WTC11 (cell line): ENCODE data around the gene CFDP1. TPM values are rescaled to one million over a fixed set of nuclear protein-coding genes. Genes with fewer than 3 reads are reported as not detected.
"Not testable (repeated sequence)": the region's sequence is repeated elsewhere in the genome, so short reads cannot be mapped to it uniquely, and the experiment has no call there.

Experiments used
- ATAC-seq: fragments of 200-7000 bp; cut with Tn5 transposase; 2 replicates; pipeline ENCODE4 v1.10.0; 2021; ENCODE audit warnings: mild to moderate bottlenecking, moderate library complexity
- CTCF ChIA-PET: fragments of 300-600 bp; sonication (Branson Sonifier 250); formaldehyde crosslinking; loops from one replicate; lab custom pipeline; 2021; ENCODE audit warnings: antibody characterized with exemption; lab: Charles Lee
- POLR2A ChIA-PET: fragments of 350-600 bp; sonication (Branson Sonifier 250); formaldehyde crosslinking; loops from one replicate; lab custom pipeline; 2021; ENCODE audit warnings: antibody characterized with exemption; lab: Charles Lee
- DNase-seq: peaks from one replicate; pipeline ENCODE4 v3.0.0; 2021; ENCODE audit warnings: low spot score
- H3K27ac Mint-ChIP-seq: 2 replicates; pipeline ENCODE4 v1.8.0; 2021; ENCODE audit warnings: mixed read lengths
- H3K27me3 Mint-ChIP-seq: 2 replicates; pipeline ENCODE4 v1.8.0; 2021; ENCODE audit warnings: low read depth, mild to moderate bottlenecking, moderate library complexity, mixed read lengths
- H3K36me3 Mint-ChIP-seq: 2 replicates; pipeline ENCODE4 v1.8.0; 2021; ENCODE audit warnings: mixed read lengths
- H3K4me1 Mint-ChIP-seq: 2 replicates; pipeline ENCODE4 v1.8.0; 2022; ENCODE audit warnings: mixed read lengths
- H3K4me3 Mint-ChIP-seq: 2 replicates; pipeline ENCODE4 v1.8.0; 2021; ENCODE audit warnings: mild to moderate bottlenecking, moderate library complexity, mixed read lengths
- H3K9me3 Mint-ChIP-seq: 2 replicates; pipeline ENCODE4 v1.8.0; 2021; ENCODE audit warnings: mixed read lengths
- EMX1 ChIP-seq: fragments of 250-450 bp; sonication (Bioruptor Pico); IDR thresholded peaks from 2 replicates; pipeline ENCODE4 v1.8.0; 2021; ENCODE audit warnings: mild to moderate bottlenecking
- ESRRA ChIP-seq: sonication (generic); formaldehyde crosslinking; IDR thresholded peaks from 2 replicates; pipeline ENCODE4 v1.8.1; 2022; ENCODE audit warnings: mild to moderate bottlenecking, missing genetic modification reagents, borderline replicate concordance
- ETV6 ChIP-seq: sonication (generic); formaldehyde crosslinking; IDR thresholded peaks from 2 replicates; pipeline ENCODE4 v1.8.1; 2022; ENCODE audit warnings: mild to moderate bottlenecking, missing genetic modification reagents
- FOXP1 ChIP-seq: sonication (generic); formaldehyde crosslinking; IDR thresholded peaks from 2 replicates; pipeline ENCODE4 v1.8.0; 2022; ENCODE audit warnings: missing genetic modification reagents, mild to moderate bottlenecking, moderate library complexity, borderline replicate concordance
- GTF2I ChIP-seq: fragments of 250-450 bp; sonication (Bioruptor Pico); conservative IDR thresholded peaks from 2 replicates; pipeline ENCODE4 v1.4.0; 2021; ENCODE audit warnings: mild to moderate bottlenecking
- OVOL2 ChIP-seq: fragments of 250-450 bp; sonication (Bioruptor Pico); IDR thresholded peaks from 2 replicates; pipeline ENCODE4 v1.9.0; 2021; ENCODE audit warnings: mild to moderate bottlenecking, borderline replicate concordance
- RORB ChIP-seq: fragments of 250-450 bp; sonication (Bioruptor Pico); IDR thresholded peaks from 2 replicates; pipeline ENCODE4 v1.9.0; 2021; ENCODE audit warnings: mild to moderate bottlenecking
- SOX15 ChIP-seq: fragments of 250-450 bp; sonication (Bioruptor Pico); IDR thresholded peaks from 2 replicates; pipeline ENCODE4 v1.9.0; 2021; ENCODE audit warnings: mild to moderate bottlenecking
- ZNF671 ChIP-seq: fragments of 250-450 bp; sonication (Bioruptor Pico); IDR thresholded peaks from 2 replicates; pipeline ENCODE4 v1.8.0; 2021; ENCODE audit warnings: mild to moderate bottlenecking
- total RNA-seq: library from RNA; stranded (reverse); gene quantifications from 3 replicates; pipeline ENCODE4 v1.2.3, GENCODE V29; 2021
- TF ChIP-seq, protein P1 (sequence below): sonication (generic); formaldehyde crosslinking; IDR thresholded peaks from 2 replicates; pipeline ENCODE4 v1.8.0; 2022; ENCODE audit warnings: missing genetic modification reagents
- TF ChIP-seq, protein P2 (sequence below): sonication (generic); formaldehyde crosslinking; IDR thresholded peaks from 2 replicates; pipeline ENCODE4 v1.8.1; 2023; ENCODE audit warnings: mild to moderate bottlenecking, missing genetic modification reagents, moderate library complexity
- TF ChIP-seq, protein P3 (sequence below): fragments of 250-450 bp; sonication (Bioruptor Pico); conservative IDR thresholded peaks from 2 replicates; pipeline ENCODE4 v1.9.0; 2021; ENCODE audit warnings: mild to moderate bottlenecking
- TF ChIP-seq, protein P4 (sequence below): sonication (generic); formaldehyde crosslinking; IDR thresholded peaks from 2 replicates; pipeline ENCODE4 v1.8.1; 2023; ENCODE audit warnings: mild to moderate bottlenecking, missing genetic modification reagents
- TF ChIP-seq, protein P5 (sequence below): sonication (generic); formaldehyde crosslinking; IDR thresholded peaks from 2 replicates; pipeline ENCODE4 v1.8.1; 2023; ENCODE audit warnings: mild to moderate bottlenecking, missing genetic modification reagents
- TF ChIP-seq, protein P6 (sequence below): fragments of 250-450 bp; sonication (Bioruptor Pico); IDR thresholded peaks from 2 replicates; pipeline ENCODE4 v1.8.0; 2021; ENCODE audit warnings: mild to moderate bottlenecking
- TF ChIP-seq, protein P7 (sequence below): sonication (generic); formaldehyde crosslinking; IDR thresholded peaks from 2 replicates; pipeline ENCODE4 v1.8.0; 2022; ENCODE audit warnings: mild to moderate bottlenecking, missing genetic modification reagents

Gene CFDP1
- total RNA-seq, 1 experiment from 2014 or later = 79.2 TPM

DNA sequence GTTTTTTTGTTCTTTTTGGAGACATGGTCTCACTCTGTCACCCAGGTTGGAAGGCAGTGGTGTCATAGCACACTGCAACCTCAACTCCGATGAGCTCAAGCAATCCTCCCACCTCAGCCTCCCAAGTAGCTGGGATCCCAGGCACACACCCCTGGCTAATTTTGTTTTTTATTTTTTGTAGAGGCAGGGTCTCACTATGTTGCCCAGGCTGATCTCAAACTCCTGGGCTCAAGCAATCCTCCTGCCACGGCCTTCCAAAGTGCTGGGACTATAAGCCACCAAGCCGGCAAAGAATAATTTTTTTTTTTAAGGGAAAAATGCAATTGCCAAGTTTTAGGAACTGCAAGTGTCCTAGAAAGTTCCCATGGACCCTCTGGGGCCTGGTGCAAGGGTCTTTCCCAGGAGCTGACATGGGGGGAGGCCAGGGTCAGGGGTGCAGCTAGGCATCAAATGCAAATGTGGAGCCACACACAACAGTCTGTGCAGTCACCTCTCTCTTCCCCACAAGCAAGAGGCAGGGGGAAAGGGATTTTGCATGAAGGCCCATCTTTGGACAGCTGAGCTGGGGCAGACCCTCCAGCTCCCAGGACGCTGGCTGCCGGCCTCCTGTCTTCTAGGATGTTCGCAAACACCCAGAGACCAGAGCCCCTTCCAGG, 161.7 kb downstream of the CFDP1 start:
- DNase-seq (no peak), ATAC-seq (no peak)
- Mint-ChIP-seq H3K27ac (no peak overlapping the region), H3K27me3 (no peaks in the 10 kb centered on the region), H3K36me3 (no peaks in the 10 kb centered on the region), H3K9me3 (no peaks in the 10 kb centered on the region), H3K4me1 (peaks cover 4% of the 10 kb centered on the region), H3K4me3 (no peak overlapping the region)
- TF ChIP-seq, protein P1, sequence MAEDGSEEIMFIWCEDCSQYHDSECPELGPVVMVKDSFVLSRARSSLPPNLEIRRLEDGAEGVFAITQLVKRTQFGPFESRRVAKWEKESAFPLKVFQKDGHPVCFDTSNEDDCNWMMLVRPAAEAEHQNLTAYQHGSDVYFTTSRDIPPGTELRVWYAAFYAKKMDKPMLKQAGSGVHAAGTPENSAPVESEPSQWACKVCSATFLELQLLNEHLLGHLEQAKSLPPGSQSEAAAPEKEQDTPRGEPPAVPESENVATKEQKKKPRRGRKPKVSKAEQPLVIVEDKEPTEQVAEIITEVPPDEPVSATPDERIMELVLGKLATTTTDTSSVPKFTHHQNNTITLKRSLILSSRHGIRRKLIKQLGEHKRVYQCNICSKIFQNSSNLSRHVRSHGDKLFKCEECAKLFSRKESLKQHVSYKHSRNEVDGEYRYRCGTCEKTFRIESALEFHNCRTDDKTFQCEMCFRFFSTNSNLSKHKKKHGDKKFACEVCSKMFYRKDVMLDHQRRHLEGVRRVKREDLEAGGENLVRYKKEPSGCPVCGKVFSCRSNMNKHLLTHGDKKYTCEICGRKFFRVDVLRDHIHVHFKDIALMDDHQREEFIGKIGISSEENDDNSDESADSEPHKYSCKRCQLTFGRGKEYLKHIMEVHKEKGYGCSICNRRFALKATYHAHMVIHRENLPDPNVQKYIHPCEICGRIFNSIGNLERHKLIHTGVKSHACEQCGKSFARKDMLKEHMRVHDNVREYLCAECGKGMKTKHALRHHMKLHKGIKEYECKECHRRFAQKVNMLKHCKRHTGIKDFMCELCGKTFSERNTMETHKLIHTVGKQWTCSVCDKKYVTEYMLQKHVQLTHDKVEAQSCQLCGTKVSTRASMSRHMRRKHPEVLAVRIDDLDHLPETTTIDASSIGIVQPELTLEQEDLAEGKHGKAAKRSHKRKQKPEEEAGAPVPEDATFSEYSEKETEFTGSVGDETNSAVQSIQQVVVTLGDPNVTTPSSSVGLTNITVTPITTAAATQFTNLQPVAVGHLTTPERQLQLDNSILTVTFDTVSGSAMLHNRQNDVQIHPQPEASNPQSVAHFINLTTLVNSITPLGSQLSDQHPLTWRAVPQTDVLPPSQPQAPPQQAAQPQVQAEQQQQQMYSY (CRISPR knock-in tag) = no peak
- TF ChIP-seq, protein P2, sequence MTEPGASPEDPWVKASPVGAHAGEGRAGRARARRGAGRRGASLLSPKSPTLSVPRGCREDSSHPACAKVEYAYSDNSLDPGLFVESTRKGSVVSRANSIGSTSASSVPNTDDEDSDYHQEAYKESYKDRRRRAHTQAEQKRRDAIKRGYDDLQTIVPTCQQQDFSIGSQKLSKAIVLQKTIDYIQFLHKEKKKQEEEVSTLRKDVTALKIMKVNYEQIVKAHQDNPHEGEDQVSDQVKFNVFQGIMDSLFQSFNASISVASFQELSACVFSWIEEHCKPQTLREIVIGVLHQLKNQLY = no peak
- TF ChIP-seq SOX15 (CRISPR knock-in tag) (no peak), ZNF671 (no peak), FOXP1 (no peak), EMX1 (CRISPR knock-in tag) (no peak)
- TF ChIP-seq, protein P3, sequence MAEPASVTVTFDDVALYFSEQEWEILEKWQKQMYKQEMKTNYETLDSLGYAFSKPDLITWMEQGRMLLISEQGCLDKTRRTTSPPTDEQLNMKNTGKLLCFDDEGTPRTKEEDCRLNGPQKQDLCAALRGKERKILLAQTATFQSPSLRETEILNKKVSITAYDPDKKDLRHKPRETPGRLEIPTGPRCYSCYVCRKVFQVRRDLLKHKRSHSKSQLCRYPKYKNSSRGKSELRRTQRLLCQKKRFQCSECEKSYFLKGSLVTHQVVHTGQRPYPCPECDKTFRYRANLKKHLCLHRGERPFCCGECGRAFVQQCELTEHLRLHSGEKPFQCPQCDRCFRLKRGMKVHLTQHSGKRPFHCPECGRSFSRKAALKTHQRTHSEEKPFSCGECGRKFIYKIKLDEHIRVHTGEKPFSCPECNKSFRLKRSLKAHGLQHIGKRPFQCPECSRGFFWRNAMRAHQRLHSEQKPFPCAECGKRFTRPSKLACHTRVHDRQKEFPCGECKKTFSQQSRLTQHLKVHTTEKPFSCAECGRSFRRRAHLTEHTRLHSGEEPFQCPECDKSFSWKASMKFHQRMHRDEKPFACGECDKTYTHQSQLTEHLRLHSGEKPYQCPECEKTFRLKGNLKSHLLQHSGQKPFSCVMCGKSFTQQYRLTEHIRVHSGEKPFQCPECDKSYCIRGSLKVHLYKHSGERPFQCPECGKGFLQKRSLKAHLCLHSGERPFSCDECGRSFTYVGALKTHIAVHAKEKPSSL (CRISPR knock-in tag) = no peak
- TF ChIP-seq, protein P4, sequence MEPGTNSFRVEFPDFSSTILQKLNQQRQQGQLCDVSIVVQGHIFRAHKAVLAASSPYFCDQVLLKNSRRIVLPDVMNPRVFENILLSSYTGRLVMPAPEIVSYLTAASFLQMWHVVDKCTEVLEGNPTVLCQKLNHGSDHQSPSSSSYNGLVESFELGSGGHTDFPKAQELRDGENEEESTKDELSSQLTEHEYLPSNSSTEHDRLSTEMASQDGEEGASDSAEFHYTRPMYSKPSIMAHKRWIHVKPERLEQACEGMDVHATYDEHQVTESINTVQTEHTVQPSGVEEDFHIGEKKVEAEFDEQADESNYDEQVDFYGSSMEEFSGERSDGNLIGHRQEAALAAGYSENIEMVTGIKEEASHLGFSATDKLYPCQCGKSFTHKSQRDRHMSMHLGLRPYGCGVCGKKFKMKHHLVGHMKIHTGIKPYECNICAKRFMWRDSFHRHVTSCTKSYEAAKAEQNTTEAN (CRISPR knock-in tag) = no peak
- POLR2A ChIA-PET = no interaction called here
- CTCF ChIA-PET = interaction anchor here (2.6 kb wide), 1 partner anchor 38 kb away, joined by 12 read pairs; no protein-coding TSS in a partner anchor

DNA sequence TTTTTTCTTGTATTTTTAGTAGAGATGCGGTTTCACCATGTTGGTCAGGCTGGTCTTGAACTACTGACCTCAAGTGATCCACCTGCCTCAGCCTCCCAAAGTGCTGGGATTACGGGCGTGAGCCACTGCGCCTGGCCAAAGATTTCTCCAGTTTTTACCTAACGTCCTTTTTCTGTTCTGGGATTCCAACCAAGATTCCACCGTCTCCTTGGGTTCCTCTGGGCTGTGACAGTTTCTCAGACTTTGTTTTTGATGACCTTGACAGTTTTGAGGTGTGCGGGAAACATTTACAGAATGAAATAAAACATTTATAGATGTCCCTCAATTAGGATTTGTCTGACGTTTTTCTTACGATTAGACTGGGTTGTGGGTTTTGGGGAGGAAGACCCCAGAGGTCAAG, 163.9 kb downstream of the CFDP1 start:
- H3K27ac Mint-ChIP-seq = 0 out of 2 replicates have a peak overlapping the region, but pooled peaks have one; percentile 63
- ATAC-seq, H3K36me3 Mint-ChIP-seq, H3K4me3 Mint-ChIP-seq, DNase-seq, POLR2A ChIA-PET, H3K9me3 Mint-ChIP-seq, H3K27me3 Mint-ChIP-seq: not testable (repeated sequence)
- peaks cover 12% of the 10 kb centered on the region for H3K4me1 Mint-ChIP-seq
- CTCF ChIA-PET = interaction anchor here (0.6 kb wide), 1 partner anchor 15 kb away, joined by 3 read pairs; no protein-coding TSS in a partner anchor

DNA sequence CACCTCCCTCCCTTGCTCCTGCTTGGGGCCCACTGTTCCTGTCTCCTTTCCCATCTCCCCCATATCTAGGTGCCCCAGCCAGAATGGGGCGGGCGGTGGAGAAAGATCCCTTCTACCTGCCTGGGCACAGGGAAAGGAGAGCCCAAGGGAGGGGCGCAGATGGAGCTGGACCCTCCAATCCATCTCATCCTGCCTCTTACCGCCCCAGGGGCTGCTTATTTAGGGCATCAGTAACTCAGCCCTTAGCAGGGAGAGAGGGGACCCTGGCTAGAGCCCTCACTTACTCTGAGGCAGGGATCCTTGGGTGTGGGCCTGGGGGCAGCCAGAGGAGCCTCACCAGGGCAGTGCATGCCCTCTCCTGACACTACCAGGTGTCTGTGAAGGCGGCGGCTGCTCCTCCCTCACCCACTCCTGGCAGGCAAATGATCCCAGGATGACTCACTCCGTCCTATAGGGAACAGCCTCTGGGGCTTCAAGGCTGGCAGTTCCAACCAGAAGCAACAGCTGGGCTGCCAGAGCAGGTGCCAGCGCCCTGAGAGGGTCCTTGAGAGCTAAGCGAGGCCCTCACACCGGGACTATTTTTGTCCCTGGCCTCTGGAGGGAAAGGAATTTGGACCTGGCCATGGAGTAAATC, 165.6 kb downstream of the CFDP1 start:
- POLR2A ChIA-PET = interaction anchor here (7.0 kb wide), 1 partner anchor 13 kb away, joined by 57 read pairs; no protein-coding TSS in a partner anchor
- H3K9me3 Mint-ChIP-seq = no peaks in the 10 kb centered on the region

More for the DNA sequence above, 165.6 kb downstream of the CFDP1 start:
- CTCF ChIA-PET = interaction anchor here (0.7 to 1.5 kb wide), 4 partner anchors 14 to 69 kb away, joined by 3 to 8 read pairs (median 6); no protein-coding TSS in a partner anchor
- TF ChIP-seq, protein P5, sequence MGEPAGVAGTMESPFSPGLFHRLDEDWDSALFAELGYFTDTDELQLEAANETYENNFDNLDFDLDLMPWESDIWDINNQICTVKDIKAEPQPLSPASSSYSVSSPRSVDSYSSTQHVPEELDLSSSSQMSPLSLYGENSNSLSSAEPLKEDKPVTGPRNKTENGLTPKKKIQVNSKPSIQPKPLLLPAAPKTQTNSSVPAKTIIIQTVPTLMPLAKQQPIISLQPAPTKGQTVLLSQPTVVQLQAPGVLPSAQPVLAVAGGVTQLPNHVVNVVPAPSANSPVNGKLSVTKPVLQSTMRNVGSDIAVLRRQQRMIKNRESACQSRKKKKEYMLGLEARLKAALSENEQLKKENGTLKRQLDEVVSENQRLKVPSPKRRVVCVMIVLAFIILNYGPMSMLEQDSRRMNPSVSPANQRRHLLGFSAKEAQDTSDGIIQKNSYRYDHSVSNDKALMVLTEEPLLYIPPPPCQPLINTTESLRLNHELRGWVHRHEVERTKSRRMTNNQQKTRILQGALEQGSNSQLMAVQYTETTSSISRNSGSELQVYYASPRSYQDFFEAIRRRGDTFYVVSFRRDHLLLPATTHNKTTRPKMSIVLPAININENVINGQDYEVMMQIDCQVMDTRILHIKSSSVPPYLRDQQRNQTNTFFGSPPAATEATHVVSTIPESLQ (CRISPR knock-in tag) = no peak
- TF ChIP-seq, protein P6, sequence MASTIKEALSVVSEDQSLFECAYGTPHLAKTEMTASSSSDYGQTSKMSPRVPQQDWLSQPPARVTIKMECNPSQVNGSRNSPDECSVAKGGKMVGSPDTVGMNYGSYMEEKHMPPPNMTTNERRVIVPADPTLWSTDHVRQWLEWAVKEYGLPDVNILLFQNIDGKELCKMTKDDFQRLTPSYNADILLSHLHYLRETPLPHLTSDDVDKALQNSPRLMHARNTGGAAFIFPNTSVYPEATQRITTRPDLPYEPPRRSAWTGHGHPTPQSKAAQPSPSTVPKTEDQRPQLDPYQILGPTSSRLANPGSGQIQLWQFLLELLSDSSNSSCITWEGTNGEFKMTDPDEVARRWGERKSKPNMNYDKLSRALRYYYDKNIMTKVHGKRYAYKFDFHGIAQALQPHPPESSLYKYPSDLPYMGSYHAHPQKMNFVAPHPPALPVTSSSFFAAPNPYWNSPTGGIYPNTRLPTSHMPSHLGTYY = no peak
- no peak for TF ChIP-seq OVOL2 (CRISPR knock-in tag)
- TF ChIP-seq ETV6 (CRISPR knock-in tag) = no peak
- no peak for TF ChIP-seq EMX1 (CRISPR knock-in tag)
- TF ChIP-seq GTF2I = no peak
- TF ChIP-seq RORB (CRISPR knock-in tag) = no peak
- TF ChIP-seq FOXP1 = no peak
- no peak for TF ChIP-seq ESRRA (CRISPR knock-in tag)
- TF ChIP-seq, protein P7, sequence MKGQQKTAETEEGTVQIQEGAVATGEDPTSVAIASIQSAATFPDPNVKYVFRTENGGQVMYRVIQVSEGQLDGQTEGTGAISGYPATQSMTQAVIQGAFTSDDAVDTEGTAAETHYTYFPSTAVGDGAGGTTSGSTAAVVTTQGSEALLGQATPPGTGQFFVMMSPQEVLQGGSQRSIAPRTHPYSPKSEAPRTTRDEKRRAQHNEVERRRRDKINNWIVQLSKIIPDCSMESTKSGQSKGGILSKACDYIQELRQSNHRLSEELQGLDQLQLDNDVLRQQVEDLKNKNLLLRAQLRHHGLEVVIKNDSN (CRISPR knock-in tag) = no peak
- no peak overlapping the region for H3K4me3 Mint-ChIP-seq
- ATAC-seq (no peak), DNase-seq (no peak)
- H3K4me1 Mint-ChIP-seq = peaks cover 26% of the 10 kb centered on the region
- H3K27ac Mint-ChIP-seq = no peak overlapping the region
- no peaks in the 10 kb centered on the region for H3K27me3 Mint-ChIP-seq
- H3K36me3 Mint-ChIP-seq = no peaks in the 10 kb centered on the region
